A549 (cell line): Measurements from ENCODE around the gene SLC35F3.

Experiments used
- CBX2 ChIP-seq: fragments of 200-600 bp; sonication (generic); IDR thresholded peaks from 2 replicates; pipeline ENCODE4 v1.6.1; 2016; ENCODE audit warnings: low read depth, mild to moderate bottlenecking, borderline replicate concordance
- E2F6 ChIP-seq: IDR thresholded peaks from 2 replicates; pipeline ENCODE4 v1.6.1; 2012; ENCODE audit warnings: low read depth, borderline replicate concordance
- MAX ChIP-seq: IDR thresholded peaks from 2 replicates; pipeline ENCODE4 v1.6.1; 2012
- POLR2A ChIP-seq: IDR thresholded peaks from 2 replicates; pipeline ENCODE4 v1.6.1; 2012; ENCODE audit warnings: mild to moderate bottlenecking, low read length
- USF2 ChIP-seq: fragments of 450-650 bp; IDR thresholded peaks from 2 replicates; pipeline ENCODE4 v1.6.1; 2014; ENCODE audit warnings: antibody characterized with exemption
- ZNF302 ChIP-seq: fragments of 250-450 bp; sonication (Bioruptor Pico); IDR thresholded peaks from 2 replicates; pipeline ENCODE4 v1.9.0; 2021; ENCODE audit warnings: inconsistent platforms, mild to moderate bottlenecking, moderate library complexity

GRCh38 chr1:233912909-233913308 is 8.4 kb downstream of the SLC35F3 start:
- TF ChIP-seq ZNF302 (no peak), MAX (no peak), POLR2A (no peak), E2F6 (no peak), CBX2 (no peak), USF2 (no peak)
